Right cardiac atrium (tissue), 5 donors: ENCODE results near the gene ABCB10. TPM values are rescaled to one million over a fixed set of nuclear protein-coding genes. Genes with fewer than 3 reads are reported as not detected.
A peak's percentile ranks its signal among the peaks of the same experiment; 100 is the strongest.

Source experiments
- ATAC-seq, 2 donors: fragments of 200-7000 bp; cut with Tn5 transposase; one replicate each; pipeline versions ENCODE4 v1.8.0 to v1.9.1; 2020; ENCODE audit warnings: moderate library complexity in 2 of 2, mild to moderate bottlenecking in 1 of 2
- DNase-seq, 3 donors: peaks; one replicate each; pipeline ENCODE4 v3.0.0-alpha.2; 2020
- H3K27ac ChIP-seq: one replicate; pipeline ENCODE4 v1.5.1; 2013; ENCODE audit warnings: mild to moderate bottlenecking, low read length, control low read depth, moderate library complexity
- H3K27me3 ChIP-seq: one replicate; pipeline ENCODE4 v1.6.1; 2013; ENCODE audit not compliant: control insufficient read depth, insufficient read depth
- H3K4me1 ChIP-seq: one replicate; pipeline ENCODE4 v1.6.1; 2013; ENCODE audit warnings: low read length; ENCODE audit not compliant: control insufficient read depth, insufficient read depth
- H3K4me3 ChIP-seq: one replicate; pipeline ENCODE4 v1.5.1; 2013; ENCODE audit warnings: low read length, control low read depth
- H3K9me3 ChIP-seq: one replicate; pipeline ENCODE4 v1.6.1; 2013; ENCODE audit warnings: low read length; ENCODE audit not compliant: control insufficient read depth
- WGBS: extraction: QIAGEN DNeasy Blood & Tissue Kit; methylation state at CpG from one replicate; pipeline ENCODE4 v1.1.7; 2013; 5-methylcytosine and 5-hydroxymethylcytosine counted together
- intact Hi-C, 4 donors: fragments of 100-400 bp; cut with DNase I; formaldehyde crosslinking; loops; one replicate each; pipeline versions ENCODE4 v1.11.0 to v1.14.0; 2022 to 2023
- polyA plus RNA-seq: library from polyadenylated mRNA; stranded (reverse); fragments of 200-250 nt; gene quantifications from one replicate; pipeline ENCODE4 v1.2.3, GENCODE V29; 2013
- total RNA-seq, 4 donors: library from RNA; stranded (reverse); fragmentation: NEBNext Ultra II Directional; extraction: Animal tissue kit (Norgen Biotek cat#: 25700); gene quantifications; one replicate each; pipeline ENCODE4 v1.2.1, GENCODE V29; 2021
- donor health status: healthy with polysubstance abuse.
- donor health status: DM: no; HTN: yes; CAD: no.
- donor health status: DM: no; HTN: no; CAD: no.
- donor health status: DM: no; HTN: yes; CAD: no; lungs with severe emphysema.
- donor health status: DM: yes; HTN: yes; CAD: no.

The ABCB10 gene
- total and polyA plus RNA-seq, 5 donors: 5.4 to 15.5 (median 11.0) TPM

DNA sequence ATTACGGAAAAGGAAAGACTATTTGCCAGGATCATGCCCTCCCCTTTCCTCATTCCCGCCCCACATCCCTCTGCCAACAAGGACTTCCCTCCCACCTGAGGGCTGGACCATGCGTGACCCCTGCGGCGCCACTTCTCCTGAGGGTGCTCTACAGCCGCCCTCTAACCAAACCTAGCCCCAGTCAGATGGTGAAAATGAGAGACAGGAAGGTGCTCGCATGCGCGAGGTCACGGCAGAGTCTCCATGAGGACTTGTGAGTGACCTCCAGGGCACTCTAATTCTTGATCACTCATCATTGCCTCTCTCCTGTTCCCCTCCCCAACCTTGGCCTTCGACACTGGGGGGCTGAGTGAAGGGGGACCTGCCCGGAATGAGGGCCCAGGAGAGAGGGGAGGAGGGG is 35.3 kb upstream of the ABCB10 start:
- Histone ChIP-seq H3K9me3 (no peaks in the 10 kb centered on the region), H3K4me3 (no peak overlapping the region), H3K4me1 (peaks cover 2% of the 10 kb centered on the region), H3K27me3 (no peaks in the 10 kb centered on the region), H3K27ac (no peak overlapping the region)
- 93% methylated on average over 12 of the region's 12 CpGs for WGBS
- peak in 1 of 3 donors; percentile 51 for DNase-seq
- intact Hi-C loops: no loop called here
- ATAC-seq: no peak

- ATAC-seq (no peak), DNase-seq (no peak)
- Histone ChIP-seq H3K27me3 (no peaks in the 10 kb centered on the region), H3K9me3 (no peaks in the 10 kb centered on the region), H3K27ac (no peak overlapping the region), H3K4me1 (no peaks in the 10 kb centered on the region), H3K4me3 (no peak overlapping the region)
- 91% methylated on average over 5 of the region's 5 CpGs for WGBS
- intact Hi-C loops: no loop called here
These were observed 31.6 kb upstream of the ABCB10 start for GRCh38 chr1:229590119-229590518.

GRCh38 chr1:229585338-229585737 is 26.8 kb upstream of the ABCB10 start:
- H3K9me3 ChIP-seq: no peaks in the 10 kb centered on the region
- intact Hi-C loops: no loop called here
- ATAC-seq: no peak
- no peak overlapping the region for H3K27ac ChIP-seq
- no peaks in the 10 kb centered on the region for H3K27me3 ChIP-seq
- DNase-seq: no peak
- 70% methylated on average over 2 of the region's 2 CpGs for WGBS
- no peaks in the 10 kb centered on the region for H3K4me1 ChIP-seq
- no peak overlapping the region for H3K4me3 ChIP-seq

DNA sequence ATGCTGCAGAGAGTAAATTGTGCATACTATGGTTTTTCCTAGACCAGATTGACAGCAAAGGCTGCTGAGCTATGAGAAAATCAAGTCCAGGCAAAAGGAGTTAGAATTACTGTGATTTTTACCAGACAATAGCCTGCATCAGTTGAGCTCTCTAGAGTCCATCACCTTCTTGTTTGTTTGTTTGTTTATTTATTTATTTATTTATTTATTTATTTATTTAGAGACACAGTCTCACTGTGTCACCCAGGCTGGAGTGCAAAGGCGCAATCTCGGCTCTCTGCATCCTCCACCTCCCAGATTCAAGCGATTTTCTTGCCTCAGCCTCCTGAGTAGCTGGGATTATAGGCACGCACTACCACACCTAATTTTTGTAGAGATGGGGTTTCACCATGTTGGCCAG is 24.2 kb upstream of the ABCB10 start:
- no peak overlapping the region for H3K27ac ChIP-seq
- ATAC-seq: no peak

GRCh38 chr1:229582011-229582694 is 23.6 kb upstream of the ABCB10 start:
- no peaks in the 10 kb centered on the region for H3K27me3 ChIP-seq
- ATAC-seq (peak; percentile 59 to 69), DNase-seq (peak; percentile 56 to 75 (median 68))
- no peak overlapping the region for H3K4me3 ChIP-seq
- intact Hi-C loops: no loop called here
- 18% methylated on average over 11 of the region's 11 CpGs for WGBS
- peaks cover 4% of the 10 kb centered on the region for H3K4me1 ChIP-seq
- H3K27ac ChIP-seq: peak overlapping the region; percentile 56
- no peaks in the 10 kb centered on the region for H3K9me3 ChIP-seq

More for the DNA sequence above, 24.2 kb upstream of the ABCB10 start:
- whole genome bisulfite sequencing: 98% methylated on average over 4 of the region's 4 CpGs
- H3K9me3 ChIP-seq: no peaks in the 10 kb centered on the region
- peaks cover 4% of the 10 kb centered on the region for H3K4me1 ChIP-seq
- no peak for DNase-seq
- intact Hi-C loops: no loop called here
- no peaks in the 10 kb centered on the region for H3K27me3 ChIP-seq
- H3K4me3 ChIP-seq: no peak overlapping the region

- WGBS: 86% methylated on average over 3 of the region's 3 CpGs
- Histone ChIP-seq H3K27ac (no peak overlapping the region), H3K4me3 (no peak overlapping the region), H3K27me3 (no peaks in the 10 kb centered on the region), H3K9me3 (no peaks in the 10 kb centered on the region), H3K4me1 (peaks cover 4% of the 10 kb centered on the region)
- ATAC-seq (no peak), DNase-seq (no peak)
- intact Hi-C loops: no loop called here
These were observed 23.0 kb upstream of the ABCB10 start for GRCh38 chr1:229581485-229581884.

- Histone ChIP-seq H3K27ac (peak overlapping the region; percentile 62), H3K27me3 (no peaks in the 10 kb centered on the region), H3K4me3 (no peak overlapping the region), H3K4me1 (peaks cover 4% of the 10 kb centered on the region), H3K9me3 (no peaks in the 10 kb centered on the region)
- peak; percentile 69 to 86 (median 83) for DNase-seq
- intact Hi-C loops: no loop called here
- ATAC-seq: peak; percentile 92 to 94
- WGBS: 7% methylated on average over 9 of the region's 9 CpGs
These were observed 20.7 kb upstream of the ABCB10 start for GRCh38 chr1:229579059-229579673.

- Histone ChIP-seq H3K27me3 (no peaks in the 10 kb centered on the region), H3K4me1 (peaks cover 4% of the 10 kb centered on the region), H3K9me3 (no peaks in the 10 kb centered on the region), H3K4me3 (no peak overlapping the region), H3K27ac (peak overlapping the region; percentile 60)
- 74% methylated on average over 14 of the region's 14 CpGs for WGBS
- DNase-seq: no peak
- no peak for ATAC-seq
- intact Hi-C loops: no loop called here
These were observed 19.9 kb upstream of the ABCB10 start for GRCh38 chr1:229578168-229579058.

DNA sequence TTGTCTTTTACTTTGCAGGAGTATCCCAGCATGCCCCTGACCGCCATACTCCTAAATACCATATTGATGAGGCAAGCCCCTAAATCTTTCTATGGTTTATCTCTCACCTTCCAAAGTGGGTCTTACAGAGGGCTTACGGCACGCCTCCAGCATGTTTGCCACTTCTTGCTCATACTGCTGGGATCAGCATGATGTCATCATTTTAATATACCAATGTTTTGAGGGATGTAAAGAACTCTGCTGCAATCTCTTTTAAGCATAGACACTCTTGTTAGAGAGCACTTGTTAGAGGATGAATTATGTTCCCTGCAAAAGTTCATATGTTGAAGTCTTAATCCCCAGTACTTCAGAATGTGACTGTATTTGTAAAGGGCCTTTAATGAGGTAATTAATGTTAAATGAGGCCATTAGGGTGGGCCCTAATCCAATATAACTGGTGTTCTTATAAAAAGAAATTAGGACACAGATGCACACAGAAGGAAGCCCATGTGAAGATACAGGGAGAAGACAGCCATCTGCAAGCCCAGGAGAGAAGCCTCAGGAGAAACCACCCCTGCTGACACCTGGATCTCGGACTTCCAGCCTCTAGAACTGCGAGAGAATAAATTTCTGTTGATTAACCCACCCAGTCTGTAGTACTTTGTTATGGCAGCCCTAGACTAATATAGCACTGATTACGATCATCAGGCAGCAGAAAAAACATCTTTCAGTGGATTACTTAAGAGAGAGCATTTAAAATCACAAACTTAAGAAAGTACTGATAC is 16.4 kb upstream of the ABCB10 start:
- ATAC-seq: no peak
- no peak overlapping the region for H3K4me3 ChIP-seq
- H3K27ac ChIP-seq: no peak overlapping the region
- 93% methylated on average over 6 of the region's 6 CpGs for WGBS
- H3K27me3 ChIP-seq: no peaks in the 10 kb centered on the region
- peaks cover 4% of the 10 kb centered on the region for H3K4me1 ChIP-seq
- intact Hi-C loops: no loop called here
- no peaks in the 10 kb centered on the region for H3K9me3 ChIP-seq
- DNase-seq: no peak

GRCh38 chr1:229572286-229572685 is 13.8 kb upstream of the ABCB10 start:
- Histone ChIP-seq H3K9me3 (no peaks in the 10 kb centered on the region), H3K4me1 (no peaks in the 10 kb centered on the region), H3K27me3 (no peaks in the 10 kb centered on the region), H3K27ac (no peak overlapping the region), H3K4me3 (no peak overlapping the region)
- ATAC-seq (no peak), DNase-seq (no peak)
- intact Hi-C loops: no loop called here
- WGBS: 81% methylated on average over 2 of the region's 2 CpGs
